Endometrial microvascular endothelial cells (primary cell): Measurements from ENCODE around the gene MAGEB2. TPM values are rescaled to one million over a fixed set of nuclear protein-coding genes. Genes with fewer than 3 reads are reported as not detected.
"Not testable (repeated sequence)": the region's sequence is repeated elsewhere in the genome, so short reads cannot be mapped to it uniquely, and the experiment has no call there.

Experiments used
- in situ Hi-C: cut with HindIII; loops from 2 replicates; pipeline ENCODE4 v1.10.0; 2017; ENCODE audit warnings: low sequenced_read_pairs, low pct_unique_long_range_greater_than_20kb; ENCODE audit errors: inconsistent ontology term
- total RNA-seq: library from RNA; depleted of rRNA; stranded (reverse); fragments of >200 nt; gene quantifications from one replicate; pipeline ENCODE4 v1.2.3, GENCODE V29; 2015; ENCODE audit errors: inconsistent ontology term

Gene MAGEB2, protein sequence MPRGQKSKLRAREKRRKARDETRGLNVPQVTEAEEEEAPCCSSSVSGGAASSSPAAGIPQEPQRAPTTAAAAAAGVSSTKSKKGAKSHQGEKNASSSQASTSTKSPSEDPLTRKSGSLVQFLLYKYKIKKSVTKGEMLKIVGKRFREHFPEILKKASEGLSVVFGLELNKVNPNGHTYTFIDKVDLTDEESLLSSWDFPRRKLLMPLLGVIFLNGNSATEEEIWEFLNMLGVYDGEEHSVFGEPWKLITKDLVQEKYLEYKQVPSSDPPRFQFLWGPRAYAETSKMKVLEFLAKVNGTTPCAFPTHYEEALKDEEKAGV
- not detected for total RNA-seq

GRCh38 chrX:30215357-30215843 lies at the start of gene MAGEB2:
TSS of gene MAGEB2 (plus strand) at chrX:30215563. CDS start at chrX:30218581, 3,018 bp downstream.
- in situ Hi-C loops, result no loop called here

GRCh38 chrX:30170900-30171299 lies 44.5 kb upstream of the MAGEB2 start:
- in situ Hi-C loops, result no loop called here

DNA sequence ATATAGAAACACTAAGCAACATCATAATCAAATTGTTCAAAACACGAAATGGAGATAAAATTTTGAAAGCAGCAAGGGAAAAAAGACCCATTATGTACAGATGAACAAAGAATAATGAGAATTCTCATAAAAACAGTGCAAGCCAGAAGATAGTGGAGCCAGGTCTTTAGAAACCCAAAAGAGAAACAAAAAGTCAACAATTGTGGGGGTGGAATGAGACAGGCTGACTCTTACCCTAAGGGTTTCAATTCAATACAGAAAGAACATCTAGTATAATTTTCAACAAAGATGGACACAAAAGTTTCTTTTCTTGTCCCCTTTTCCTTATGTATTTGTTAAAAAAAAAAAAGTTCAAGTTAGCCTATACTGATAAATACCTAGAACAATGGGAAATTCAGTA lies 34.0 kb upstream of the MAGEB2 start:
- in situ Hi-C loops, result no loop called here

DNA sequence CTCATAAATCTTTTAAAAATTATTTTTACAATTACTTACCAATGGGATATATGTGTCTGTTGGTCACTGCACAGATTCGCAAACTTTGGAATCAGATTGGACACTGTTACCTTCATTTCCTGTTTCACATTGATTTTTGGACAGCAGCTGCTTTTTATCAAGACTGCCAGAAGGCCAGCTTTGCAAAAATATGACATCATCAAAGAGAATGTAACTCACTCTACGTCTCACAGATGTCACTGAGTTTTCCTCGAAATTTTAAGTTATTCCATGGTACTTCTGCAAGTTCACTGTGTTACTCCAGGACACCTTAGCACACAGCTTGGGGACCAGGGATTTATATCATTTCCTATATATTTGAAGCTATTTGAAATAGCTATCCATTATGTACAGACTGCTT lies 31.8 kb upstream of the MAGEB2 start:
- in situ Hi-C loops, result no loop called here

DNA sequence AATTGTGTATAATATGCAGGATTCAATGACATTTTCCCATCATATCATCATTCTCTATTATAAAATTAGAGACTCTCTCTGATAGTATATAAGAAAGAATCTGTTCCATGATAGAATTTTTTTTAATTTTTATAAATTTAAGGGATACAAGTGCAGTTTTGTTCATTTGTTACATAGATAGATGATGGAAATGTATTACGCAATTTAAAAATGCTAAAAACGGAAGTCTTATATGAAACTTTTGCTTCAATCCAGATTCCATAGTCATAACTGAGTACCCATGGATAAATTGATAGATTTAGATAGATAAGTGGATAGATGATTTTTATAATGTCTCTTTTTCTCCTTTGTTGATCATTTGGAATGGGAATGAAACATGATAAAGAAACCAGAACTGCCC lies 24.9 kb upstream of the MAGEB2 start:
- in situ Hi-C loops, result no loop called here

DNA sequence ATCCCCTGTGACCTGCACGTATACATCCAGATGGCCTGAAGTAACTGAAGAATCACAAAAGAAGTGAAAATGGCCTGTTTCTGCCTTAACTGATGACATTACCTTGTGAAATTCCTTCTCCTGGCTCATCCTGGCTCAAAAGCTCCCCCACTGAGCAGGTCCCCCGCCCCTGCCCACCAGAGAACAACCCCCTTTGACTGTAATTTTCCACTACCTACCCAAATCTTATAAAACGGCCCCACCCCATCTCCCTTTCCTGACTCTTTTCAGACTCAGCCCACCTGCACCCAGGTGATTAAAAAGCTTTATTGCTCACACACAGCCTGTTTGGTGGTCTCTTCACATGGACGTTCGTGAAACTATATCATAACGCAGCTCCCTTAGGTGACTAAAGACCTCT lies 21.5 kb upstream of the MAGEB2 start:
- in situ Hi-C loops, result not testable (repeated sequence)

- in situ Hi-C loops, result no loop called here
Measured at GRCh38 chrX:30196322-30196721, 19.0 kb upstream of the MAGEB2 start.

GRCh38 chrX:30212172-30212571 lies 3.2 kb upstream of the MAGEB2 start:
- in situ Hi-C loops, result no loop called here

DNA sequence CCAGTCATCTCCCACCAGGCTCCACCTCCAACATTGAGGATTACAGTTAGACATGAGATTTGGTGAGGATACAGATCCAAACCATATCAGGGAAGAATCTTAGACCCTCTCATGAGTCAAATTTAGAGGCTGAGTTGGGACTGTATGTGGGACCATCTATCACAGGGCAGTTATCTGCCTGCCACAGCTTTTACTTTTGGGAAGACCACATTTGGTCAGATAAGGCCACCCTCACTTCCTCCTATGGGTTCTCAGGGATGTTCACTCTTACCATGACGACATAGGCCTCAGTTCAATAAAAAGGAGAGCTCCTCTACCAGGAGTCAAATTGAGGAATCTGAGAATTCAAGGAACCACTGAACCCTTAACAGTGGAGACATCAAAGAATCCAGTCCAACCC lies 2.1 kb downstream of the MAGEB2 start:
- in situ Hi-C loops, result no loop called here

GRCh38 chrX:30219372-30219771 lies 4.0 kb downstream of the MAGEB2 start:
- in situ Hi-C loops, result no loop called here

DNA sequence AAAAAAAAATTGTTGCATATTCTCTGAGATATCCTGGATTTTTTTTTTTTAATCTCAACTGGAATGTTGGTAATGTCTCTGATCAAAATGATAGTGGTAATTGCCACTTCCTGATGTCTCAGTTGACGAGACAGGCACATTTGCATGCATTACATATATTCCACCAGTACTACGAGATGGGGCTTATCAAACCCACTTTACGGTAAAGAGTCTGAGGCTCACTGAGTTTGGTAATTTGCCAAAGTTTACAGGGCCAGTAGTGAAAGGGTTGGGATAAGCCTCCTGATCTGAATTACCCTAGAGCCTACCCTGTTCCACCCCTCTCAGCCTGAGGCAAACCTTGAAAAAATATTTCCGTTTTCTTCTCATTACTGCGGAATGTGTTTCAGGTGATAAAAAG lies 5.3 kb downstream of the MAGEB2 start:
- in situ Hi-C loops, result no loop called here

- in situ Hi-C loops, result no loop called here
Measured at GRCh38 chrX:30224536-30224935, 9.2 kb downstream of the MAGEB2 start.

DNA sequence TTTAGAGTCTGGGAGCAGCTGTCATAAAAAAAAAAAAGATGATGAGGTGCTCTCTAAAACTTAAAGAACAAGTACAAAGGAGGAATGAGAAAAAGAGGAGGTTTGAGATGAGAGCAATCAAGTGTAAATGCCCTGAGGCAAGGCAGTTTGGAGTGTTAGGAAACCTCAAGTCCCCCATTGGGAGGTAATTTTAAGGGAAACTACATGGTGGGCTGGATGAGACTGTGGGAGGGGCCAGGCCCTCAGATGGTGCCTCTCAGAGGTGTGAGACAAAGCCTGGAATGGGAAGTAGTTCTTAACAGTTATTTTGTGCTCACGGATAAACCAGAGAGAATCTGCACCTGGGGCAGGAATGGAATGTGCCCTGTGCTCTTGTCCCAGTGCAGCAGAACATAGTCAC lies 13.2 kb downstream of the MAGEB2 start:
- in situ Hi-C loops, result no loop called here

- in situ Hi-C loops, result no loop called here
Measured at GRCh38 chrX:30230395-30230794, 15.0 kb downstream of the MAGEB2 start, which contains the start of gene MAGEB3. TSS of gene MAGEB3 (plus strand) at chrX:30230657. CDS start at chrX:30235925, 5,268 bp downstream.

DNA sequence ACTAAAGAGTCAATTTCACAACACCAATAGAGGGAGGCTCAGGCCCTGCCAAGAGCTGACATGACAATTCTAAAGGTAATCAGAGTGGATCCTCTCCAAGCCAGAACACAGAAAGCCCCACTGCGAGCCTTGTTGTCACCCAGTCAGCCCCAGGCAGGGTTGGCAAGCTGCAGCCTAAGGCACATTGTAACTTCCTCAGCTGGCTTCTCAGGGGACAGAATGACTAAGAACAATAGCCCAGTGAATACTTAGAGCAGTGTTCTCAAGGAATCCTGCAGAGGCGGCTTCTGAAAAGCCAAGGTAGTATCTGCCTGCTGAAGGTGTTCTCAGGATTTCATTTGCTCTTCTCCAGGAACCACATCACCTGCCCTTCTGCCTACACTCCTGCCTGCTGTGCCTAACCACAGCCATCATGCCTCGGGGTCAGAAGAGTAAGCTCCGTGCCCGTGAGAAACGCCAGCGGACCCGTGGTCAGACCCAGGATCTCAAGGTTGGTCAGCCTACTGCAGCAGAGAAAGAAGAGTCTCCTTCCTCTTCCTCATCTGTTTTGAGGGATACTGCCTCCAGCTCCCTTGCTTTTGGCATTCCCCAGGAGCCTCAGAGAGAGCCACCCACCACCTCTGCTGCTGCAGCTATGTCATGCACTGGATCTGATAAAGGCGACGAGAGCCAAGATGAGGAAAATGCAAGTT lies 26.5 kb downstream of the MAGEB2 start, which contains the start of gene MAGEB4:
TSS of gene MAGEB4 (plus strand) at position 277 of the 692 bp plus-strand sequence. CDS start at position 413, 136 bp downstream.
- in situ Hi-C loops, result no loop called here

DNA sequence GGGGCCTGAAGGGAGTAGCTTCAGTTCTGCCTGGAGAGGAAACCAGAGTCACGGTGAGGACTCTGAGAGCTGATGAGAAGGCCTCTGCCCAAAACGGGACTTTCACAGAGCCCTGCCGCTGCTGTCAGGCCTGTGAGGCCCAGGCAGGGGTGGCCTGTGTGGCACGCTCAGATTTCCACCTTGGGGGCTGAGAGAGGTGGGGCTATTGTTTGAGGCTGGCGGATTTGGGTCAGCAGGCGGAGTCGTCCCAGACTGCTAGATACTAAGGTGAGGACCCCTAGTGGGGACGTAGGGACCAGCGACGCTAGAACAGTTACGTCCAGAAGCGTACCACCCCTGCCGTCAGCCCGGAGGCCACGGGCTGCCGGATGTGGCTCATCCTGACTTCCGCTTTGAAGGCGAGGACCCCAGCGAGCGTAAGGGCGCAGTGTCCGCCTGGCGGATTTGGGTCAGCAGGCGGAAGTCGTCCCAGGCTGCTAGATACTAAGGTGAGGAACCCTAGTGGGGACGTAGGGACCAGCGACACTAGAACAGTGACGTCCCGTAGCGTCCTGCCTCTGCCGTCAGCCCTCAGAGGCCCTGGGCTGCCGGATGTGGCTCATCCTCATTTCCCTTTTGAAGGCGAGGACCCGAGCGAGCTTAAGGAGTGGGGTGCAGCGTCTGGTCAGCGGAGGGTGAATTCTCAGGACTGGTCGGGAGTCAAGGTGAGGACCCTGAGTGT lies 31.6 kb downstream of the MAGEB2 start, which contains the start of gene MAGEB1:
TSS of gene MAGEB1 (plus strand) at position 378 of the 721 bp plus-strand sequence. CDS start 3,348 bp downstream, outside the sequence.
- in situ Hi-C loops, result no loop called here

DNA sequence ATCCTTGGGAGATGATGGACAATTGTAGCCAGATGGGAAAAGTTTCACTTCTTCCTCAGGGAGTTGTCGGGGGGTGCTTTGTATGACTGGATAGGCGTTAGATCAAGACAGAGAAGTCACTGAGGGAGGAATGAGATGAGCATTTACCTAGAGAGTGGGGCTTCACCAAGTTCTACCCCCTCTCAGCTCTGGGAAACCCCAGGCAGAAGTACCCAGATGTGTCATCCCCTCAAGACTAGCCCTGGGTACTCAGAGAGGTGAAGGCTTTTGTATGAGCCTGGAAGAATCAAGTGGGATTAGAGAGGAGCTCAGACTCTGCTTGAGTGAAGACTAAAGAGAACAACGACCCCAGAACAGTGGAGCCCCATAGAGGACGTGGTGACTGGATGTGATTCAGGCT lies 33.5 kb downstream of the MAGEB2 start:
- in situ Hi-C loops, result no loop called here

GRCh38 chrX:30253257-30253656 lies 37.9 kb downstream of the MAGEB2 start:
- in situ Hi-C loops, result no loop called here

- in situ Hi-C loops, result no loop called here
Measured at GRCh38 chrX:30259927-30260326, 44.6 kb downstream of the MAGEB2 start.
